Uterus (tissue), 2 donors: ENCODE results near the gene REV3L.

Experiments used
- CTCF ChIP-seq, 4 experiments: fragments of 200-600 bp in 2 of 4; fragments of 450-650 bp in 2 of 4; sonication (generic) in 2 of 4; IDR thresholded peaks; one replicate each; pipeline ENCODE4 v1.5.1; 2016 to 2019; ENCODE audit warnings: antibody characterized with exemption in 4 of 4, mild to moderate bottlenecking in 2 of 4, moderate library complexity in 1 of 4
- POLR2A ChIP-seq, 2 donors: fragments of 450-650 bp; IDR thresholded peaks; one replicate each; pipeline ENCODE4 v1.6.1; 2016; ENCODE audit warnings: antibody characterized with exemption in 2 of 2, mild to moderate bottlenecking in 1 of 2, moderate library complexity in 1 of 2

GRCh38 chr6:111278731-111279130 lies 204.3 kb downstream of the REV3L start:
- TF ChIP-seq CTCF (IDR thresholded peaks at IDR 0.05) (no peak), POLR2A (IDR thresholded peaks at IDR 0.05) (no peak)
